ENCODE data around the gene MUSK. TPM values are rescaled to one million over a fixed set of nuclear protein-coding genes. Genes with fewer than 3 reads are reported as not detected.

Gene MUSK
- total RNA-seq, 1 experiment from 2014 or later: not detected

DNA sequence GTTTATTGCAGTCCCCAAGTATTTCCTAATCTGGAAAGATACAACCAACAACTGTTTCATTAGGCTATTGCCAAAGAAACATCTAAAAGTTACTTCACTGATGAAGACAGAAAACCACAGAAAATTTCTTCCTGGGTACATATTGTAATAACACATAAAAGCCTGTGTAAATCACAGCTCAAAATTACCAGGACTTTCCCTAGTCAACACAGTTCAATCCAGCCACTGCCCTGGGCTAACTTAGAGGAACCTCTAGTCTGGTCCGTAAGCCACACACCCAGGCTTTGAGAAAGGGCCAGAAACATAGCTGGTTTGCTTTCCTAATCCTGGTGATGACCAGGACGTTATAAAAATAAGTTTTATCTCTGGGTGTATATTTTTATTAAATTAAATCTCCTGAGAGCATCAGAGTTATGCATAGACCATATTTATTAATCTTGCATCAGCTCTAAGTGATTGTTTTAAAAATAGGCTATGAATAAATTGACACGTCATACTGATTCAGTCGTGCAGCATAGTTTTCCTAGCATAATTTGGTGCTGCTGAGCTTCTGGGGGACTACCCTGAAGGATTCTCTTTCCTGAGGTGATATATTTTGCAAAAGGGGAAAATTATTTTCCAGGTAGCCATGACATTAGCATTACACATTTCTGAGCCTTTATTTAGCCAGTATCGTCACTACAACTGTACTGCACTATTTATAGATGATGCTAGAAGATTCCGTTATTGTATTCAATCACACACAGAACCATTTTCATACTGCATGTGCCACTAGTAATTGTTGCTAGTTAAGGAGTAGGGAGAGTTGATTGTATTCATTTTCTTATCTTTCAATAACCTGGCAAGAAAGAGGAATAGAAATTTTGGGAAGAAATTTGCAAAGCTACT, 12.6 kb upstream of the MUSK start:
- TF ChIP-seq, protein P1, sequence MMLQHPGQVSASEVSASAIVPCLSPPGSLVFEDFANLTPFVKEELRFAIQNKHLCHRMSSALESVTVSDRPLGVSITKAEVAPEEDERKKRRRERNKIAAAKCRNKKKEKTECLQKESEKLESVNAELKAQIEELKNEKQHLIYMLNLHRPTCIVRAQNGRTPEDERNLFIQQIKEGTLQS (CRISPR knock-in tag; conservative IDR thresholded peaks at IDR 0.05): no peak
- no peak for TF ChIP-seq ZNF121 (CRISPR knock-in tag; IDR thresholded peaks at IDR 0.05)
- no peak for TF ChIP-seq SOX15 (CRISPR knock-in tag; IDR thresholded peaks at IDR 0.05)
- TF ChIP-seq, protein P2, sequence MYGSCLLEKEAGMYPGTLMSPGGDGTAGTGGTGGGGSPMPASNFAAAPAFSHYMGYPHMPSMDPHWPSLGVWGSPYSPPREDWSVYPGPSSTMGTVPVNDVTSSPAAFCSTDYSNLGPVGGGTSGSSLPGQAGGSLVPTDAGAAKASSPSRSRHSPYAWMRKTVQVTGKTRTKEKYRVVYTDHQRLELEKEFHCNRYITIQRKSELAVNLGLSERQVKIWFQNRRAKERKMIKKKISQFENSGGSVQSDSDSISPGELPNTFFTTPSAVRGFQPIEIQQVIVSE (CRISPR knock-in tag; IDR thresholded peaks at IDR 0.05; ENCODE audit: borderline replicate concordance): no peak
- TF ChIP-seq, protein P3, sequence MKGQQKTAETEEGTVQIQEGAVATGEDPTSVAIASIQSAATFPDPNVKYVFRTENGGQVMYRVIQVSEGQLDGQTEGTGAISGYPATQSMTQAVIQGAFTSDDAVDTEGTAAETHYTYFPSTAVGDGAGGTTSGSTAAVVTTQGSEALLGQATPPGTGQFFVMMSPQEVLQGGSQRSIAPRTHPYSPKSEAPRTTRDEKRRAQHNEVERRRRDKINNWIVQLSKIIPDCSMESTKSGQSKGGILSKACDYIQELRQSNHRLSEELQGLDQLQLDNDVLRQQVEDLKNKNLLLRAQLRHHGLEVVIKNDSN (CRISPR knock-in tag; IDR thresholded peaks at IDR 0.05): no peak
- no peak for TF ChIP-seq EMX1 (CRISPR knock-in tag; IDR thresholded peaks at IDR 0.05)
- no peak for TF ChIP-seq ZNF263 (CRISPR knock-in tag; IDR thresholded peaks at IDR 0.05; ENCODE audit: low read depth)
- TF ChIP-seq TCF7 (CRISPR knock-in tag; IDR thresholded peaks at IDR 0.05; ENCODE audit: low read depth): no peak
- TF ChIP-seq JAZF1 (CRISPR knock-in tag; IDR thresholded peaks at IDR 0.05): no peak
- TF ChIP-seq, protein P4, sequence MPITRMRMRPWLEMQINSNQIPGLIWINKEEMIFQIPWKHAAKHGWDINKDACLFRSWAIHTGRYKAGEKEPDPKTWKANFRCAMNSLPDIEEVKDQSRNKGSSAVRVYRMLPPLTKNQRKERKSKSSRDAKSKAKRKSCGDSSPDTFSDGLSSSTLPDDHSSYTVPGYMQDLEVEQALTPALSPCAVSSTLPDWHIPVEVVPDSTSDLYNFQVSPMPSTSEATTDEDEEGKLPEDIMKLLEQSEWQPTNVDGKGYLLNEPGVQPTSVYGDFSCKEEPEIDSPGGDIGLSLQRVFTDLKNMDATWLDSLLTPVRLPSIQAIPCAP (CRISPR knock-in tag; IDR thresholded peaks at IDR 0.05): no peak
- no peak for TF ChIP-seq FOXK1 (CRISPR knock-in tag; IDR thresholded peaks at IDR 0.05)
- no peak for TF ChIP-seq SMAD4 (CRISPR knock-in tag; IDR thresholded peaks at IDR 0.05)
- TF ChIP-seq, protein P5, sequence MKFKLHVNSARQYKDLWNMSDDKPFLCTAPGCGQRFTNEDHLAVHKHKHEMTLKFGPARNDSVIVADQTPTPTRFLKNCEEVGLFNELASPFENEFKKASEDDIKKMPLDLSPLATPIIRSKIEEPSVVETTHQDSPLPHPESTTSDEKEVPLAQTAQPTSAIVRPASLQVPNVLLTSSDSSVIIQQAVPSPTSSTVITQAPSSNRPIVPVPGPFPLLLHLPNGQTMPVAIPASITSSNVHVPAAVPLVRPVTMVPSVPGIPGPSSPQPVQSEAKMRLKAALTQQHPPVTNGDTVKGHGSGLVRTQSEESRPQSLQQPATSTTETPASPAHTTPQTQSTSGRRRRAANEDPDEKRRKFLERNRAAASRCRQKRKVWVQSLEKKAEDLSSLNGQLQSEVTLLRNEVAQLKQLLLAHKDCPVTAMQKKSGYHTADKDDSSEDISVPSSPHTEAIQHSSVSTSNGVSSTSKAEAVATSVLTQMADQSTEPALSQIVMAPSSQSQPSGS (CRISPR knock-in tag; IDR thresholded peaks at IDR 0.05; ENCODE audit: borderline replicate concordance, low read depth): no peak
- TF ChIP-seq GTF2I (CRISPR knock-in tag; conservative IDR thresholded peaks at IDR 0.05): no peak
- TF ChIP-seq, protein P6, sequence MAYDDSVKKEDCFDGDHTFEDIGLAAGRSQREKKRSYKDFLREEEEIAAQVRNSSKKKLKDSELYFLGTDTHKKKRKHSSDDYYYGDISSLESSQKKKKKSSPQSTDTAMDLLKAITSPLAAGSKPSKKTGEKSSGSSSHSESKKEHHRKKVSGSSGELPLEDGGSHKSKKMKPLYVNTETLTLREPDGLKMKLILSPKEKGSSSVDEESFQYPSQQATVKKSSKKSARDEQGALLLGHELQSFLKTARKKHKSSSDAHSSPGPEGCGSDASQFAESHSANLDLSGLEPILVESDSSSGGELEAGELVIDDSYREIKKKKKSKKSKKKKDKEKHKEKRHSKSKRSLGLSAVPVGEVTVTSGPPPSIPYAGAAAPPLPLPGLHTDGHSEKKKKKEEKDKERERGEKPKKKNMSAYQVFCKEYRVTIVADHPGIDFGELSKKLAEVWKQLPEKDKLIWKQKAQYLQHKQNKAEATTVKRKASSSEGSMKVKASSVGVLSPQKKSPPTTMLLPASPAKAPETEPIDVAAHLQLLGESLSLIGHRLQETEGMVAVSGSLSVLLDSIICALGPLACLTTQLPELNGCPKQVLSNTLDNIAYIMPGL (CRISPR knock-in tag; IDR thresholded peaks at IDR 0.05): no peak
- TF ChIP-seq, protein P7, sequence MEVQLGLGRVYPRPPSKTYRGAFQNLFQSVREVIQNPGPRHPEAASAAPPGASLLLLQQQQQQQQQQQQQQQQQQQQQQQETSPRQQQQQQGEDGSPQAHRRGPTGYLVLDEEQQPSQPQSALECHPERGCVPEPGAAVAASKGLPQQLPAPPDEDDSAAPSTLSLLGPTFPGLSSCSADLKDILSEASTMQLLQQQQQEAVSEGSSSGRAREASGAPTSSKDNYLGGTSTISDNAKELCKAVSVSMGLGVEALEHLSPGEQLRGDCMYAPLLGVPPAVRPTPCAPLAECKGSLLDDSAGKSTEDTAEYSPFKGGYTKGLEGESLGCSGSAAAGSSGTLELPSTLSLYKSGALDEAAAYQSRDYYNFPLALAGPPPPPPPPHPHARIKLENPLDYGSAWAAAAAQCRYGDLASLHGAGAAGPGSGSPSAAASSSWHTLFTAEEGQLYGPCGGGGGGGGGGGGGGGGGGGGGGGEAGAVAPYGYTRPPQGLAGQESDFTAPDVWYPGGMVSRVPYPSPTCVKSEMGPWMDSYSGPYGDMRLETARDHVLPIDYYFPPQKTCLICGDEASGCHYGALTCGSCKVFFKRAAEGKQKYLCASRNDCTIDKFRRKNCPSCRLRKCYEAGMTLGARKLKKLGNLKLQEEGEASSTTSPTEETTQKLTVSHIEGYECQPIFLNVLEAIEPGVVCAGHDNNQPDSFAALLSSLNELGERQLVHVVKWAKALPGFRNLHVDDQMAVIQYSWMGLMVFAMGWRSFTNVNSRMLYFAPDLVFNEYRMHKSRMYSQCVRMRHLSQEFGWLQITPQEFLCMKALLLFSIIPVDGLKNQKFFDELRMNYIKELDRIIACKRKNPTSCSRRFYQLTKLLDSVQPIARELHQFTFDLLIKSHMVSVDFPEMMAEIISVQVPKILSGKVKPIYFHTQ (CRISPR knock-in tag; IDR thresholded peaks at IDR 0.05): no peak
- TF ChIP-seq ZNF671 (CRISPR knock-in tag; IDR thresholded peaks at IDR 0.05): no peak
- ChIA-PET POLR2A (no interaction called here), CTCF (no interaction called here)
- no peaks in the 10 kb centered on the region for H3K36me3 Mint-ChIP-seq
- no peak for ATAC-seq
- peaks cover 5% of the 10 kb centered on the region for H3K9me3 Mint-ChIP-seq
- H3K4me3 Mint-ChIP-seq: no peak overlapping the region
- H3K27ac Mint-ChIP-seq: no peak overlapping the region
- DNase-seq (ENCODE audit: low spot score): no peak
- H3K4me1 Mint-ChIP-seq: no peaks in the 10 kb centered on the region
- no peaks in the 10 kb centered on the region for H3K27me3 Mint-ChIP-seq (ENCODE audit: low read depth)
